Pancreas (tissue), 10 donors: ENCODE results near the gene IRAK1. TPM values are rescaled to one million over a fixed set of nuclear protein-coding genes. Genes with fewer than 3 reads are reported as not detected.
A peak's percentile ranks its signal among the peaks of the same experiment; 100 is the strongest.

ENCODE experiments used
- ATAC-seq, 4 donors: fragments of 200-7000 bp; cut with Tn5 transposase; one replicate each; pipeline versions ENCODE4 v1.8.0 to v1.9.1; 2020; ENCODE audit warnings: mild to moderate bottlenecking in 4 of 4, moderate library complexity in 4 of 4
- DNase-seq, 6 donors: peaks; one replicate each; pipeline ENCODE4 v3.0.0-alpha.2; 2020
- FAIRE-seq: peaks from 2 replicates; lab custom pipeline; 2012; peaks lifted over from hg19 to GRCh38; lab: Jason Lieb, UNC
- H3K27ac ChIP-seq, 4 donors: fragments of 200-600 bp; sonication (generic); 1 replicate in 3 of 4; 2 replicates in 1 of 4; pipeline versions ENCODE4 v1.5.0 to v1.8.0; 2020
- H3K27me3 ChIP-seq, 4 donors: fragments of 200-600 bp; one replicate each; pipeline ENCODE4 v1.8.0; 2021
- H3K36me3 ChIP-seq, 3 donors: fragments of 200-600 bp; sonication (generic) in 1 of 3; one replicate each; pipeline versions ENCODE4 v1.5.0 to v1.8.0; 2020 to 2021
- H3K4me1 ChIP-seq, 3 donors: fragments of 200-600 bp; one replicate each; pipeline ENCODE4 v1.8.0; 2021
- H3K4me3 ChIP-seq, 4 donors: fragments of 200-600 bp; sonication (generic) in 2 of 4; one replicate each; pipeline versions ENCODE4 v1.5.0 to v1.8.0; 2020 to 2021
- H3K9me3 ChIP-seq, 4 donors: fragments of 200-600 bp; one replicate each; pipeline ENCODE4 v1.8.0; 2021
- WGBS, 2 donors: extraction: QIAGEN DNeasy Blood & Tissue Kit; methylation state at CpG; one replicate each; pipeline ENCODE4 v1.1.7; 2013; 5-methylcytosine and 5-hydroxymethylcytosine counted together
- intact Hi-C, 3 donors: fragments of 100-400 bp; cut with DNase I; formaldehyde crosslinking; loops; one replicate each; pipeline versions ENCODE4 v1.11.1 to v1.14.2; 2022
- microRNA-seq, 2 donors: library from miRNA; unstranded; fragments of <30 nt; microRNA quantifications; one replicate each; pipeline versions ENCODE4 to v1.1.0, GENCODE V29; 2019 to 2020
- polyA plus RNA-seq, 2 donors: library from polyadenylated mRNA; stranded (reverse); fragments of 200-250 nt; gene quantifications; one replicate each; pipeline ENCODE4 v1.2.3, GENCODE V29; 2013
- total RNA-seq, 6 donors: library from RNA; stranded (reverse); fragmentation: NEBNext Ultra II Directional in 4 of 6; extraction: Animal tissue kit (Norgen Biotek cat#: 25700) in 4 of 6; gene quantifications; one replicate each; pipeline versions ENCODE4 v1.2.1 to v1.2.4, GENCODE V29; 2021 to 2023
- TF ChIP-seq, protein P1 (sequence below), 4 donors: fragments of 200-600 bp; sonication (generic) in 3 of 4; IDR thresholded peaks; one replicate each; pipeline versions ENCODE4 v1.5.0 to v1.8.0; 2021; ENCODE audit warnings: antibody characterized with exemption in 4 of 4
- donor health status: healthy with polysubstance abuse.
- donor health status: DM: no; HTN: no; CAD: no; lungs with moderate emphysema.
- donor health status: DM: no; HTN: no; CAD: no.
- donor health status: control.
- donor health status: control.
- donor health status: Bipolar disorder and iron deficiency.
- donor health status: DM: yes; HTN: yes; CAD: no.
- donor health status: DM: no; HTN: no; CAD: no.
- donor health status: DM: no; HTN: no; CAD: no.
- donor health status: DM: yes; HTN: yes; CAD: no.

Gene IRAK1
- total and polyA plus RNA-seq, 8 donors = 35.8 to 103 (median 60.4) TPM

DNA sequence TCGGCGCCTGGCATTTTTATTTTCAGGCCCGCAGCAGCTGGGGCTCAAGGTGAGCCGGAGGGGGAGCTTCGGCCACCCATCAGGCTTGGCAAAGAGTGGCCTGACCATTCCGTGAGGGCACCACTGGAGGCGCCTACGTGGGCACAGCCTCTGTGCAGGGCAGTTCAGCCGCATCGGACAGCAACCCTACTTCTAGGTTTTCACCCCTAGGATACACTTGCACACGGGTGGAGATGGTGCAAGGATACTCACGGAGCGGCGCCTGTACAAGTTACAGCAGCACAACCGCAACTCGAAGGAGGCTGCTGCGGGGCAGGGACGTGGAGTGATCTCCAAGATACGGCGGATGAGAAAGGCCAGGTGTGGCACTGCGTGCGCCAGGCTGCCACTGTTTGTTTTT is 58.9 kb downstream of the IRAK1 start:
- ATAC-seq (no peak), FAIRE-seq (no peak)
- intact Hi-C loops = no loop called here

More for the DNA sequence above, 58.9 kb downstream of the IRAK1 start:
- Histone ChIP-seq H3K9me3 (no peaks in the 10 kb centered on the region), H3K36me3 (peaks cover 0 to 48% (median 14%) of the 10 kb centered on the region in 3 donors), H3K27ac (no peak overlapping the region), H3K27me3 (no peaks in the 10 kb centered on the region), H3K4me1 (no peaks in the 10 kb centered on the region), H3K4me3 (no peak overlapping the region)
- peak in 2 of 6 donors; percentile 17 to 60 for DNase-seq
- TF ChIP-seq, protein P1, sequence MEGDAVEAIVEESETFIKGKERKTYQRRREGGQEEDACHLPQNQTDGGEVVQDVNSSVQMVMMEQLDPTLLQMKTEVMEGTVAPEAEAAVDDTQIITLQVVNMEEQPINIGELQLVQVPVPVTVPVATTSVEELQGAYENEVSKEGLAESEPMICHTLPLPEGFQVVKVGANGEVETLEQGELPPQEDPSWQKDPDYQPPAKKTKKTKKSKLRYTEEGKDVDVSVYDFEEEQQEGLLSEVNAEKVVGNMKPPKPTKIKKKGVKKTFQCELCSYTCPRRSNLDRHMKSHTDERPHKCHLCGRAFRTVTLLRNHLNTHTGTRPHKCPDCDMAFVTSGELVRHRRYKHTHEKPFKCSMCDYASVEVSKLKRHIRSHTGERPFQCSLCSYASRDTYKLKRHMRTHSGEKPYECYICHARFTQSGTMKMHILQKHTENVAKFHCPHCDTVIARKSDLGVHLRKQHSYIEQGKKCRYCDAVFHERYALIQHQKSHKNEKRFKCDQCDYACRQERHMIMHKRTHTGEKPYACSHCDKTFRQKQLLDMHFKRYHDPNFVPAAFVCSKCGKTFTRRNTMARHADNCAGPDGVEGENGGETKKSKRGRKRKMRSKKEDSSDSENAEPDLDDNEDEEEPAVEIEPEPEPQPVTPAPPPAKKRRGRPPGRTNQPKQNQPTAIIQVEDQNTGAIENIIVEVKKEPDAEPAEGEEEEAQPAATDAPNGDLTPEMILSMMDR (IDR thresholded peaks at IDR 0.05) = no peak
- 78 to 79% methylated on average over 22 of the region's 22 CpGs for WGBS, 2 donors

Small RNAs within 50 kb of the gene (microRNA-seq; reads per million reads assigned to microRNA genes)
- gene MIR3202-1 (0 reads per million in 2 donors), gene MIR3202-2 (0 reads per million in 2 donors), gene MIR718 (0 reads per million in 2 donors)

Other genes starting within 250 kb of the IRAK1 start
- under 1 TPM in 5 of 6 donors, not detected in 1; 0.12 to 0.38 (median 0.20) TPM for gene SRPK3, start 238.9 kb downstream of the IRAK1 start, total RNA-seq
- gene SRPK3, start 238.9 kb downstream of the IRAK1 start, polyA plus RNA-seq = 1 to 10 TPM; 1.0 to 1.5 TPM
- 10 to 100 TPM; 15.8 to 29.9 (median 23.0) TPM for gene IDH3G, start 225.5 kb downstream of the IRAK1 start, total RNA-seq
- gene IDH3G, start 225.5 kb downstream of the IRAK1 start, polyA plus RNA-seq = 10 to 100 TPM; 47.2 to 48.4 TPM
- 100 to 1,000 TPM; 368 to 471 (median 392) TPM for gene SSR4, start 225.2 kb downstream of the IRAK1 start, total RNA-seq
- gene SSR4, start 225.2 kb downstream of the IRAK1 start, polyA plus RNA-seq = 100 to 1,000 TPM; 749 to 925 TPM
- 1 to 10 TPM in 2 of 6 donors, under 1 TPM in 4; 0.79 to 2.4 (median 0.92) TPM for gene PDZD4, start 189.4 kb downstream of the IRAK1 start, total RNA-seq
- 10 to 100 TPM in 1 of 2 donors, 1 to 10 TPM in 1; 8.4 to 15.2 TPM for gene PDZD4, start 189.4 kb downstream of the IRAK1 start, polyA plus RNA-seq
- 1 to 10 TPM in 4 of 6 donors, under 1 TPM in 2; 0.97 to 1.6 (median 1.2) TPM for gene L1CAM, start 133.7 kb downstream of the IRAK1 start, total RNA-seq
- gene L1CAM, start 133.7 kb downstream of the IRAK1 start, polyA plus RNA-seq = 1 to 10 TPM in 1 of 2 donors, under 1 TPM in 1; 0.84 to 3.9 TPM
- gene AVPR2, start 115.2 kb downstream of the IRAK1 start, total RNA-seq = under 1 TPM; 0.12 to 0.58 (median 0.31) TPM
- gene AVPR2, start 115.2 kb downstream of the IRAK1 start, polyA plus RNA-seq = 1 to 10 TPM; 1.3 TPM
- gene ARHGAP4, start 93.6 kb downstream of the IRAK1 start, total RNA-seq = 10 to 100 TPM in 3 of 6 donors, 1 to 10 TPM in 3; 1.9 to 18.9 (median 8.9) TPM
- 10 to 100 TPM; 44.7 to 71.7 TPM for gene ARHGAP4, start 93.6 kb downstream of the IRAK1 start, polyA plus RNA-seq
- gene NAA10, start 84.9 kb downstream of the IRAK1 start, total RNA-seq = 10 to 100 TPM; 24.5 to 49.0 (median 40.3) TPM
- 100 to 1,000 TPM in 1 of 2 donors, 10 to 100 TPM in 1; 95.1 to 115 TPM for gene NAA10, start 84.9 kb downstream of the IRAK1 start, polyA plus RNA-seq
- 1 to 10 TPM in 4 of 6 donors, under 1 TPM in 2; 0.43 to 7.5 (median 1.6) TPM for gene RENBP, start 75.3 kb downstream of the IRAK1 start, total RNA-seq
- gene RENBP, start 75.3 kb downstream of the IRAK1 start, polyA plus RNA-seq = 1 to 10 TPM; 2.8 to 5.1 TPM
- gene HCFC1, start 48.1 kb downstream of the IRAK1 start, total RNA-seq = 10 to 100 TPM; 10.4 to 28.4 (median 17.0) TPM
- gene HCFC1, start 48.1 kb downstream of the IRAK1 start, polyA plus RNA-seq = 10 to 100 TPM; 15.7 to 17.1 TPM
- 10 to 100 TPM in 2 of 6 donors, 1 to 10 TPM in 4; 5.7 to 12.4 (median 9.1) TPM for gene TMEM187, start 47.1 kb downstream of the IRAK1 start, total RNA-seq
- 1 to 10 TPM; 5.2 to 7.8 TPM for gene TMEM187, start 47.1 kb downstream of the IRAK1 start, polyA plus RNA-seq
- 10 to 100 TPM; 21.3 to 30.8 (median 23.6) TPM for gene MECP2, start 77.8 kb upstream of the IRAK1 start, total RNA-seq
- 10 to 100 TPM; 17.7 to 19.5 TPM for gene MECP2, start 77.8 kb upstream of the IRAK1 start, polyA plus RNA-seq
- gene OPN1LW, start 124.3 kb upstream of the IRAK1 start, total RNA-seq = not detected
- gene OPN1LW, start 124.3 kb upstream of the IRAK1 start, polyA plus RNA-seq = not detected
- gene OPN1MW, start 162.7 kb upstream of the IRAK1 start, total RNA-seq = not detected
- not detected for gene OPN1MW, start 162.7 kb upstream of the IRAK1 start, polyA plus RNA-seq
- gene OPN1MW2, start 199.9 kb upstream of the IRAK1 start, total RNA-seq = not detected
- not detected for gene OPN1MW2, start 199.9 kb upstream of the IRAK1 start, polyA plus RNA-seq
- not detected for gene OPN1MW3, start 237.7 kb upstream of the IRAK1 start, total RNA-seq
- gene OPN1MW3, start 237.7 kb upstream of the IRAK1 start, polyA plus RNA-seq = not detected